ENCODE results near the gene QRICH1. TPM values are rescaled to one million over a fixed set of nuclear protein-coding genes. Genes with fewer than 3 reads are reported as not detected.

QRICH1 gene
- total and polyA plus RNA-seq, 10 of the 15 experiments (the other 5 are each of a cell fraction or from before 2014, with no cell fraction given): 22.2 to 116 (median 81.4) TPM

DNA sequence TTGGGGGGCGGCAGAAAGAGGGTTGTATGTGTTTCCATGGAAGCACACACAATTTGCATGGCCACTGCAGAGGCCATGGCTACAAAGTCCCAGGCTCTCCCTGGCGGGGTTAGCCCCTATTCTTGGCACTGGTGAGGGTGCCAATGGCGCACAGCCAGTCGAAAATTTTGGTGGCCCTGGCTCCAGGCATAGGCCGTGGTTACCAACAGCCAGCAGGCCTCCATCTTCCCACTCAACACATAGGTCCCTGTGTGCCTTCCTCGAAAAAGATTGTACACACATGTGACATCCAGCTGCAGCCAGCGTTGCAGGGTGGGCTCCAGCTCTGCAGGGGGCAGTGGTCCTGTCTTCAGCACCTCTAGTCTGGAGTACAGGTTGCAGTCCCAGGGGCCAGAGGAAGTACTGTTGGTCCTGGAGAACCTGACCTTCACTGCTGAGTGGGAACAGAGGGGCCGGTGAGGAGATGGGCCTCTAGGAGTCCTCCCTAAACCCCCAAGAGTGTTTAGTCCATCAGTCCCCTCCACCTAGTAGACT, 96.7 kb downstream of the QRICH1 start:
- POLR2A ChIA-PET: no interaction called here
- TF ChIP-seq POLR2A (IDR thresholded peaks at IDR 0.05; ENCODE audit: low read depth, low read length): peak; percentile 30; the same call in 1 of the 2 replicates
- TF ChIP-seq, protein P1, sequence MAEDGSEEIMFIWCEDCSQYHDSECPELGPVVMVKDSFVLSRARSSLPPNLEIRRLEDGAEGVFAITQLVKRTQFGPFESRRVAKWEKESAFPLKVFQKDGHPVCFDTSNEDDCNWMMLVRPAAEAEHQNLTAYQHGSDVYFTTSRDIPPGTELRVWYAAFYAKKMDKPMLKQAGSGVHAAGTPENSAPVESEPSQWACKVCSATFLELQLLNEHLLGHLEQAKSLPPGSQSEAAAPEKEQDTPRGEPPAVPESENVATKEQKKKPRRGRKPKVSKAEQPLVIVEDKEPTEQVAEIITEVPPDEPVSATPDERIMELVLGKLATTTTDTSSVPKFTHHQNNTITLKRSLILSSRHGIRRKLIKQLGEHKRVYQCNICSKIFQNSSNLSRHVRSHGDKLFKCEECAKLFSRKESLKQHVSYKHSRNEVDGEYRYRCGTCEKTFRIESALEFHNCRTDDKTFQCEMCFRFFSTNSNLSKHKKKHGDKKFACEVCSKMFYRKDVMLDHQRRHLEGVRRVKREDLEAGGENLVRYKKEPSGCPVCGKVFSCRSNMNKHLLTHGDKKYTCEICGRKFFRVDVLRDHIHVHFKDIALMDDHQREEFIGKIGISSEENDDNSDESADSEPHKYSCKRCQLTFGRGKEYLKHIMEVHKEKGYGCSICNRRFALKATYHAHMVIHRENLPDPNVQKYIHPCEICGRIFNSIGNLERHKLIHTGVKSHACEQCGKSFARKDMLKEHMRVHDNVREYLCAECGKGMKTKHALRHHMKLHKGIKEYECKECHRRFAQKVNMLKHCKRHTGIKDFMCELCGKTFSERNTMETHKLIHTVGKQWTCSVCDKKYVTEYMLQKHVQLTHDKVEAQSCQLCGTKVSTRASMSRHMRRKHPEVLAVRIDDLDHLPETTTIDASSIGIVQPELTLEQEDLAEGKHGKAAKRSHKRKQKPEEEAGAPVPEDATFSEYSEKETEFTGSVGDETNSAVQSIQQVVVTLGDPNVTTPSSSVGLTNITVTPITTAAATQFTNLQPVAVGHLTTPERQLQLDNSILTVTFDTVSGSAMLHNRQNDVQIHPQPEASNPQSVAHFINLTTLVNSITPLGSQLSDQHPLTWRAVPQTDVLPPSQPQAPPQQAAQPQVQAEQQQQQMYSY (CRISPR knock-in tag; IDR thresholded peaks at IDR 0.05): no peak
- ATAC-seq (no peak), FAIRE-seq (no peak), DNase-seq (ENCODE audit: low read depth, low spot score) (no peak)
- Histone ChIP-seq H2AFZ (ENCODE audit: control insufficient read depth, low read depth, low read length) (no peak overlapping the region), H3K4me3 (no peak overlapping the region), H3K9ac (ENCODE audit: control insufficient read depth, insufficient read depth, low read length) (no peak overlapping the region), H3K79me2 (ENCODE audit: control insufficient read depth, insufficient read depth, low read length) (no peaks in the 10 kb centered on the region), H3K27ac (ENCODE audit: control insufficient read depth, insufficient read depth) (no peak overlapping the region), H3K4me2 (ENCODE audit: control insufficient read depth, insufficient read depth) (no peak overlapping the region), H3K9me3 (replicated peaks; ENCODE audit: control insufficient read depth, insufficient read depth, low read length) (no peaks in the 10 kb centered on the region), H3K27me3 (replicated peaks in 1 of 2; ENCODE audit: control insufficient read depth in 2 of 2, insufficient read depth in 2 of 2, low read length in 1 of 2) (no peaks in the 10 kb centered on the region), H3K36me3 (ENCODE audit: control insufficient read depth in 2 of 2, insufficient read depth in 2 of 2, low read length in 1 of 2) (no peaks in the 10 kb centered on the region), H4K20me1 (ENCODE audit: control insufficient read depth, insufficient read depth) (no peaks in the 10 kb centered on the region), H3K4me1 (ENCODE audit: control insufficient read depth, insufficient read depth, low read length) (no peaks in the 10 kb centered on the region)
- WGBS (ENCODE audit: insufficient coverage, insufficient replicate concordance, low lambda C conversion rate, missing lambda C conversion rate): 96% methylated on average over 8 of the region's 8 CpGs
- no TSS peak for BruUV-seq (replicated peaks)
- SMC1A ChIA-PET (ENCODE audit: uncharacterized antibody, unreplicated experiment): no interaction called here
- intact Hi-C loops (cut with micrococcal nuclease; ENCODE audit: unreplicated experiment): no loop called here
- in situ Hi-C loops (cut with MboI): no loop called here
- RAD21 ChIA-PET (ENCODE audit: unreplicated experiment): interaction anchor here (1.0 kb wide), 1 partner anchor 9 kb away, joined by 3 read pairs; no protein-coding TSS in a partner anchor
- CTCF ChIA-PET: interaction anchor here (0.9 to 2.1 kb wide), 4 partner anchors 9 to 261 kb away, joined by 3 to 9 read pairs (median 5); partner anchors contain the start of gene WDR6

DNA sequence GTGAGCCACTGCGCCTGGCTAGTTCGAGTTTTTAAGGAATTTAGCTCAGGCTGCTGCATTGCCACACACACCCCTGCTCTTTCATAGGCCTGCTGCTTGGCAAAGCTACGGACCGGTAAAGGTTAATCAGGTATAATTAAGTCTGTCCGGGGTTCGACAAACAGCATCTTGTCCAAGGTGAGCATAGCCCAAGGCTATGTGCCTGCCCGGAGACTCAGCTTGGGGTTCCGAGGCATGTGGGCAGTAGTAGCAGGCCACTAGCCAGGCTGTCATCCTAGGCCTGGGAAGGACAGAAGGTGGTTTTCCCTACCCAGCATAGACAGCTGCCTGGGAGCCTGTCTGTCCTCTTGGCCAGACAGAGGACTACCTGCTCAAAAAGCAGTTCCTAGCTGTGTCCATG, 97.2 kb downstream of the QRICH1 start:
- Histone ChIP-seq H3K9ac (ENCODE audit: control insufficient read depth, insufficient read depth, low read length) (no peak overlapping the region), H2AFZ (ENCODE audit: control insufficient read depth, low read depth, low read length) (no peak overlapping the region), H3K79me2 (ENCODE audit: control insufficient read depth, insufficient read depth, low read length) (peaks cover under 1% of the 10 kb centered on the region), H3K27ac (ENCODE audit: control insufficient read depth, insufficient read depth) (no peak overlapping the region), H3K27me3 (replicated peaks in 1 of 2; ENCODE audit: control insufficient read depth in 2 of 2, insufficient read depth in 2 of 2, low read length in 1 of 2) (no peaks in the 10 kb centered on the region), H3K4me1 (ENCODE audit: control insufficient read depth, insufficient read depth, low read length) (peaks cover 3% of the 10 kb centered on the region), H3K9me3 (replicated peaks; ENCODE audit: control insufficient read depth, insufficient read depth, low read length) (no peaks in the 10 kb centered on the region), H4K20me1 (ENCODE audit: control insufficient read depth, insufficient read depth) (no peaks in the 10 kb centered on the region), H3K4me3 (no peak overlapping the region), H3K4me2 (ENCODE audit: control insufficient read depth, insufficient read depth) (no peak overlapping the region), H3K36me3 (ENCODE audit: control insufficient read depth in 2 of 2, insufficient read depth in 2 of 2, low read length in 1 of 2) (no peaks in the 10 kb centered on the region)
- ATAC-seq: no peak
- in situ Hi-C loops (cut with MboI) (no loop called here), intact Hi-C loops (cut with micrococcal nuclease; ENCODE audit: unreplicated experiment) (no loop called here)
- SMC1A ChIA-PET (ENCODE audit: uncharacterized antibody, unreplicated experiment): interaction anchor here (0.6 to 1.3 kb wide), 2 partner anchors 9 to 24 kb away, joined by 3 to 6 read pairs; no protein-coding TSS in a partner anchor
- 89% methylated on average over 8 of the region's 8 CpGs for WGBS (ENCODE audit: insufficient coverage, insufficient replicate concordance, low lambda C conversion rate, missing lambda C conversion rate)
- no TSS peak for BruUV-seq (replicated peaks)
- RAD21 ChIA-PET (ENCODE audit: unreplicated experiment): no interaction called here
- no peak for DNase-seq (ENCODE audit: low read depth, low spot score)
- CTCF ChIA-PET: interaction anchor here (0.9 to 2.1 kb wide), 5 partner anchors 9 to 261 kb away, joined by 3 to 9 read pairs (median 6); partner anchors contain the start of gene WDR6
- no peak for FAIRE-seq
- POLR2A ChIA-PET: no interaction called here
- TF ChIP-seq, protein P2, sequence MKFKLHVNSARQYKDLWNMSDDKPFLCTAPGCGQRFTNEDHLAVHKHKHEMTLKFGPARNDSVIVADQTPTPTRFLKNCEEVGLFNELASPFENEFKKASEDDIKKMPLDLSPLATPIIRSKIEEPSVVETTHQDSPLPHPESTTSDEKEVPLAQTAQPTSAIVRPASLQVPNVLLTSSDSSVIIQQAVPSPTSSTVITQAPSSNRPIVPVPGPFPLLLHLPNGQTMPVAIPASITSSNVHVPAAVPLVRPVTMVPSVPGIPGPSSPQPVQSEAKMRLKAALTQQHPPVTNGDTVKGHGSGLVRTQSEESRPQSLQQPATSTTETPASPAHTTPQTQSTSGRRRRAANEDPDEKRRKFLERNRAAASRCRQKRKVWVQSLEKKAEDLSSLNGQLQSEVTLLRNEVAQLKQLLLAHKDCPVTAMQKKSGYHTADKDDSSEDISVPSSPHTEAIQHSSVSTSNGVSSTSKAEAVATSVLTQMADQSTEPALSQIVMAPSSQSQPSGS (IDR thresholded peaks at IDR 0.05; ENCODE audit: low read length): no peak
- TF ChIP-seq, protein P3, sequence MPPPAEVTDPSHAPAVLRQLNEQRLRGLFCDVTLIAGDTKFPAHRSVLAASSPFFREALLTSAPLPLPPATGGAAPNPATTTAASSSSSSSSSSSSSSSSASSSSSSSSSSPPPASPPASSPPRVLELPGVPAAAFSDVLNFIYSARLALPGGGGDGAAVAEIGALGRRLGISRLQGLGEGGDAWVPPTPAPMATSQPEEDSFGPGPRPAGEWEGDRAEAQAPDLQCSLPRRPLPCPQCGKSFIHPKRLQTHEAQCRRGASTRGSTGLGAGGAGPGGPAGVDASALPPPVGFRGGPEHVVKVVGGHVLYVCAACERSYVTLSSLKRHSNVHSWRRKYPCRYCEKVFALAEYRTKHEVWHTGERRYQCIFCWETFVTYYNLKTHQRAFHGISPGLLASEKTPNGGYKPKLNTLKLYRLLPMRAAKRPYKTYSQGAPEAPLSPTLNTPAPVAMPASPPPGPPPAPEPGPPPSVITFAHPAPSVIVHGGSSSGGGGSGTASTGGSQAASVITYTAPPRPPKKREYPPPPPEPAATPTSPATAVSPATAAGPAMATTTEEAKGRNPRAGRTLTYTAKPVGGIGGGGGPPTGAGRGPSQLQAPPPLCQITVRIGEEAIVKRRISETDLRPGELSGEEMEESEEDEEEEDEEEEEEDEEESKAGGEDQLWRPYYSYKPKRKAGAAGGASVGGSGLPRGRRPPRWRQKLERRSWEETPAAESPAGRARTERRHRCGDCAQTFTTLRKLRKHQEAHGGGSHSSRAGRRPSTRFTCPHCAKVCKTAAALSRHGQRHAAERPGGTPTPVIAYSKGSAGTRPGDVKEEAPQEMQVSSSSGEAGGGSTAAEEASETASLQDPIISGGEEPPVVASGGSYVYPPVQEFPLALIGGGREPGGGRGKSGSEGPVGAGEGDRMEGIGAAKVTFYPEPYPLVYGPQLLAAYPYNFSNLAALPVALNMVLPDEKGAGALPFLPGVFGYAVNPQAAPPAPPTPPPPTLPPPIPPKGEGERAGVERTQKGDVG (CRISPR knock-in tag; IDR thresholded peaks at IDR 0.05): no peak
- TF ChIP-seq YBX1 (IDR thresholded peaks at IDR 0.05): no peak
- TF ChIP-seq SRF (IDR thresholded peaks at IDR 0.05; ENCODE audit: low read depth in 2 of 2, low read length in 2 of 2): no peak
- TF ChIP-seq SP1 (IDR thresholded peaks at IDR 0.05; ENCODE audit: low read depth, low read length): no peak
- no peak for TF ChIP-seq ETV6 (conservative IDR thresholded peaks at IDR 0.05 in 1 of 2, IDR thresholded peaks at IDR 0.05 in 1 of 2; ENCODE audit: borderline replicate concordance in 1 of 2, low read depth in 1 of 2)
